Measurements from ENCODE around the gene FAM13A. TPM values are rescaled to one million over a fixed set of nuclear protein-coding genes. Genes with fewer than 3 reads are reported as not detected.

The FAM13A gene
- total and polyA plus RNA-seq, 9 of the 15 experiments (the other 6 are each of a cell fraction or from before 2014, with no cell fraction given): 11.3 to 23.3 (median 14.7) TPM

DNA sequence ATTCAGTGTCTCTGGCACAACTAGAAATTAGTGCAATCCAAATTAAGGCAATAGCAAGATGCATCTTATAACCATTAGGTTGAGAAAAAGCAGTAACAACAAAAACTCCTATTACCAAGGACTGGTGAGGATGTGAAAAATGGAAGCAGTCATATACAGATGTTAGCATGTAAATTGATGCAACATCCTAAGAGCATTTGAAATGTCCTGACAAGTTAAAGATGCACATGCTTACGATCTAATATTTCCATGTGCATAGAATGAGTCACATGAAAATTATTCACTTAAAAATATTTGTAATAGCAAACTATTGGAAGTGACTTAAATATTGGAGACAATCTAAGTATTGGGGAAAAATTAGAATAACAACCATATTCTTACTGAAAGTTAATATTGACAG, 163.0 kb downstream of the FAM13A start:
- no peak for FAIRE-seq
- no TSS peak for BruUV-seq (replicated peaks)
- Histone ChIP-seq H3K36me3 (ENCODE audit: control insufficient read depth, insufficient read depth, low read length) (no peaks in the 10 kb centered on the region), H3K9me3 (replicated peaks; ENCODE audit: control insufficient read depth, insufficient read depth, low read depth, low read length) (no peaks in the 10 kb centered on the region), H3K9ac (ENCODE audit: insufficient read depth in 1 of 2, low read depth in 2 of 2, low read length in 2 of 2) (no peak overlapping the region), H3K79me2 (ENCODE audit: control insufficient read depth, insufficient read depth, low read length) (no peaks in the 10 kb centered on the region; the same call in 2 of the 3 replicates), H3K9me1 (ENCODE audit: control insufficient read depth, insufficient read depth, low read length) (no peaks in the 10 kb centered on the region), H4K20me1 (replicated peaks; ENCODE audit: control insufficient read depth, insufficient read depth, low read length) (no peaks in the 10 kb centered on the region), H2AFZ (ENCODE audit: low read depth, low read length) (no peak overlapping the region), H3K4me2 (ENCODE audit: insufficient read depth, low read length) (no peak overlapping the region), H3K27ac (ENCODE audit: extremely low read depth, low read depth, low read length) (no peak overlapping the region), H3K4me1 (replicated peaks in 1 of 2; ENCODE audit: control insufficient read depth in 2 of 2, insufficient read depth in 2 of 2, low read length in 2 of 2) (no peaks in the 10 kb centered on the region; a peak in 1 of 5 replicates), H3K4me3 (no peak overlapping the region), H3K27me3 (ENCODE audit: control insufficient read depth in 2 of 2, insufficient read depth in 2 of 2, low read length in 2 of 2) (no peaks in the 10 kb centered on the region)
- ChIA-PET CTCF (ENCODE audit: low intra/inter-chr PET ratio) (no interaction called here), POLR2A (no interaction called here)
- WGBS (ENCODE audit: insufficient coverage, low coverage, missing lambda C conversion rate): 93% methylated on average over 1 of the region's 1 CpG
- in situ Hi-C loops (cut with MboI) (no loop called here), intact Hi-C loops (cut with micrococcal nuclease) (loop anchor here (10.0 kb wide), 1 partner anchor 131 kb away; no protein-coding TSS in a partner anchor)
- ATAC-seq: no peak
- no peak for DNase-seq (ENCODE audit: extremely low read depth in 1 of 4, low spot score in 3 of 4)
- TF ChIP-seq, protein P1, sequence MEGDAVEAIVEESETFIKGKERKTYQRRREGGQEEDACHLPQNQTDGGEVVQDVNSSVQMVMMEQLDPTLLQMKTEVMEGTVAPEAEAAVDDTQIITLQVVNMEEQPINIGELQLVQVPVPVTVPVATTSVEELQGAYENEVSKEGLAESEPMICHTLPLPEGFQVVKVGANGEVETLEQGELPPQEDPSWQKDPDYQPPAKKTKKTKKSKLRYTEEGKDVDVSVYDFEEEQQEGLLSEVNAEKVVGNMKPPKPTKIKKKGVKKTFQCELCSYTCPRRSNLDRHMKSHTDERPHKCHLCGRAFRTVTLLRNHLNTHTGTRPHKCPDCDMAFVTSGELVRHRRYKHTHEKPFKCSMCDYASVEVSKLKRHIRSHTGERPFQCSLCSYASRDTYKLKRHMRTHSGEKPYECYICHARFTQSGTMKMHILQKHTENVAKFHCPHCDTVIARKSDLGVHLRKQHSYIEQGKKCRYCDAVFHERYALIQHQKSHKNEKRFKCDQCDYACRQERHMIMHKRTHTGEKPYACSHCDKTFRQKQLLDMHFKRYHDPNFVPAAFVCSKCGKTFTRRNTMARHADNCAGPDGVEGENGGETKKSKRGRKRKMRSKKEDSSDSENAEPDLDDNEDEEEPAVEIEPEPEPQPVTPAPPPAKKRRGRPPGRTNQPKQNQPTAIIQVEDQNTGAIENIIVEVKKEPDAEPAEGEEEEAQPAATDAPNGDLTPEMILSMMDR (IDR thresholded peaks at IDR 0.05 in 2 of 3, conservative IDR thresholded peaks at IDR 0.05 in 1 of 3; ENCODE audit: insufficient read depth in 2 of 3, low read depth in 1 of 3, low read length in 3 of 3): no peak
- TF ChIP-seq ZNF507 (tag; conservative IDR thresholded peaks at IDR 0.05): no peak
- TF ChIP-seq SP2 (IDR thresholded peaks at IDR 0.05; ENCODE audit: extremely low read depth, low read depth, low read length, poor library complexity, severe bottlenecking): no peak
- no peak for TF ChIP-seq RAD21 (CRISPR knock-in tag; conservative IDR thresholded peaks at IDR 0.05 in 1 of 2, IDR thresholded peaks at IDR 0.05 in 1 of 2)
- TF ChIP-seq ZNF239 (CRISPR knock-in tag; IDR thresholded peaks at IDR 0.05): no peak
- TF ChIP-seq ATF4 (CRISPR knock-in tag; IDR thresholded peaks at IDR 0.05): no peak
- TF ChIP-seq TGIF2 (CRISPR knock-in tag; IDR thresholded peaks at IDR 0.05): no peak
- no peak for TF ChIP-seq THAP7 (CRISPR knock-in tag; IDR thresholded peaks at IDR 0.05)
- no peak for TF ChIP-seq ZNF316 (IDR thresholded peaks at IDR 0.05)
- no peak for TF ChIP-seq EZH2 (IDR thresholded peaks at IDR 0.05; ENCODE audit: borderline replicate concordance, low read depth, low read length)
- TF ChIP-seq ZNF146 (CRISPR knock-in tag; IDR thresholded peaks at IDR 0.05; ENCODE audit: unreplicated experiment): no peak
- TF ChIP-seq SP1 (CRISPR knock-in tag; IDR thresholded peaks at IDR 0.05): no peak
- TF ChIP-seq PTRF (tag; IDR thresholded peaks at IDR 0.05): no peak
- TF ChIP-seq THRAP3 (IDR thresholded peaks at IDR 0.05; ENCODE audit: borderline replicate concordance): no peak
- TF ChIP-seq ETV5 (CRISPR knock-in tag; IDR thresholded peaks at IDR 0.05; ENCODE audit: low read depth): no peak
- TF ChIP-seq FOXA3 (CRISPR knock-in tag; conservative IDR thresholded peaks at IDR 0.05 in 1 of 2, IDR thresholded peaks at IDR 0.05 in 1 of 2): no peak
- no peak for TF ChIP-seq ZNF232 (CRISPR knock-in tag; IDR thresholded peaks at IDR 0.05)
- TF ChIP-seq KLF13 (tag; IDR thresholded peaks at IDR 0.05; ENCODE audit: borderline replicate concordance, low read depth): no peak

Measured in K562 (cell line).